MCF 10A (cell line): ENCODE data around the gene ASRGL1. TPM values are rescaled to one million over a fixed set of nuclear protein-coding genes. Genes with fewer than 3 reads are reported as not detected.

Experiments used
- total RNA-seq: library from RNA; stranded (reverse); gene quantifications from 2 replicates; pipeline ENCODE4 v1.2.3, GENCODE V29; 2022

ASRGL1 gene
- total RNA-seq, 1 experiment from 2014 or later: 0.65 TPM

Other genes with a start within 250 kb of the ASRGL1 start
- gene INCENP, start 213.4 kb upstream of the ASRGL1 start, total RNA-seq: 40.4 and 56.2 TPM in 2 replicates
- gene SCGB1D1, start 147.2 kb upstream of the ASRGL1 start, total RNA-seq: not detected in 2 replicates
- gene SCGB2A1, start 128.8 kb upstream of the ASRGL1 start, total RNA-seq: not detected in 2 replicates
- gene SCGB1D2, start 95.2 kb upstream of the ASRGL1 start, total RNA-seq: not detected in 2 replicates
- gene SCGB2A2, start 67.3 kb upstream of the ASRGL1 start, total RNA-seq: not detected in 2 replicates
- not detected in 2 replicates for gene SCGB1D4, start 38.4 kb upstream of the ASRGL1 start, total RNA-seq
- not detected in 2 replicates for gene SCGB1A1, start 81.6 kb downstream of the ASRGL1 start, total RNA-seq
- 416 and 429 TPM in 2 replicates for gene AHNAK, start 209.4 kb downstream of the ASRGL1 start, total RNA-seq
- gene EEF1G, start 236.4 kb downstream of the ASRGL1 start, total RNA-seq: 1,510 and 1,855 TPM in 2 replicates